ENCODE measurements around the gene UMAD1.

GRCh38 chr7:7918736-7919448 is 278.3 kb downstream of the UMAD1 start:
- TF ChIP-seq CTCF (IDR thresholded peaks at IDR 0.05) (no peak), EP300 (IDR thresholded peaks at IDR 0.05) (no peak), POLR2AphosphoS5 (IDR thresholded peaks at IDR 0.05) (no peak)

All from sigmoid colon (tissue), 4 donors.